ENCODE results near the gene DSC3. TPM values are rescaled to one million over a fixed set of nuclear protein-coding genes. Genes with fewer than 3 reads are reported as not detected.
"Not testable (repeated sequence)": the region's sequence is repeated elsewhere in the genome, so short reads cannot be mapped to it uniquely, and the experiment has no call there.

DSC3 gene
- total and polyA plus RNA-seq, 12 donors, result 0.08 to 4.7 (median 0.35) TPM

DNA sequence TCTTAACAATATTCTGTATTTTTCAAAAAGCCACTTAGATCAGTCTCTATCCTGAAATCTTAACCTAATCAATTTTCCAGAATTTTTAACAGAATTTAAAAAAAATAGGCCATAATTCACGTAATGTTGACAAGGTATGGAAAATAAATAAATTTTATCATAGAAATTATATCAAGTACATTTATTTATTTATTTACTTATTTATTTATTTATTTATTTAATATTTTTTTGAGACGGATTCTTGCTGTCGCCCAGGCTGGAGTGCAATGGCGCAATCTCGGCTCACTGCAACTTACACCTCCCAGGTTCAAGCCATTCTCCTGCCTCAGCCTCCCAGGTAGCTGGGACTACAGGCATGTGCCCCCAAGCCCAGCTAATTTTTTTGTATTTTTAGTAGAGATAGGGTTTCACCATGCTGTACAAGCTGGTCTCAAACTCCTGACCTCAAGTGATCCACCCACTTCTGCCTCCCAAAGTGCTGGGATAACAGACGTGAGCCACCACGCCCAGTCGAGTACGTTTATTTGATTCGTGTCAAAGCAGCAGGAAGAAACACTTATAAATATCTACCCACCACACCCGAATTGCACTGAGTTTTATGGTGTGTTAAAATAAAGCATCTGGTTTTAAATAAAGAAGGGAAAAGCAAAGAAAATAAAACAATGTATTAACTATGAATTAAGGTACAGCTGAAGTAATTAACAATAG is 60.1 kb downstream of the DSC3 start:
- TF ChIP-seq, protein P1, sequence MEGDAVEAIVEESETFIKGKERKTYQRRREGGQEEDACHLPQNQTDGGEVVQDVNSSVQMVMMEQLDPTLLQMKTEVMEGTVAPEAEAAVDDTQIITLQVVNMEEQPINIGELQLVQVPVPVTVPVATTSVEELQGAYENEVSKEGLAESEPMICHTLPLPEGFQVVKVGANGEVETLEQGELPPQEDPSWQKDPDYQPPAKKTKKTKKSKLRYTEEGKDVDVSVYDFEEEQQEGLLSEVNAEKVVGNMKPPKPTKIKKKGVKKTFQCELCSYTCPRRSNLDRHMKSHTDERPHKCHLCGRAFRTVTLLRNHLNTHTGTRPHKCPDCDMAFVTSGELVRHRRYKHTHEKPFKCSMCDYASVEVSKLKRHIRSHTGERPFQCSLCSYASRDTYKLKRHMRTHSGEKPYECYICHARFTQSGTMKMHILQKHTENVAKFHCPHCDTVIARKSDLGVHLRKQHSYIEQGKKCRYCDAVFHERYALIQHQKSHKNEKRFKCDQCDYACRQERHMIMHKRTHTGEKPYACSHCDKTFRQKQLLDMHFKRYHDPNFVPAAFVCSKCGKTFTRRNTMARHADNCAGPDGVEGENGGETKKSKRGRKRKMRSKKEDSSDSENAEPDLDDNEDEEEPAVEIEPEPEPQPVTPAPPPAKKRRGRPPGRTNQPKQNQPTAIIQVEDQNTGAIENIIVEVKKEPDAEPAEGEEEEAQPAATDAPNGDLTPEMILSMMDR (IDR thresholded peaks at IDR 0.05), result no peak
- TF ChIP-seq POLR2A (IDR thresholded peaks at IDR 0.05), result no peak
- Histone ChIP-seq H3K9me3 (replicated peaks in 1 of 3) (no peaks in the 10 kb centered on the region), H3K36me3 (replicated peaks in 1 of 2) (no peaks in the 10 kb centered on the region), H3K27ac (no peak overlapping the region), H3K4me3 (no peak overlapping the region), H3K4me1 (replicated peaks in 1 of 2) (no peaks in the 10 kb centered on the region), H3K27me3 (no peaks in the 10 kb centered on the region)
- DNase-seq, result no peak
- intact Hi-C loops (cut with DNase I), result no loop called here
- WGBS, 4 donors, result 81 to 87% (median 83%) methylated on average over 11 of the region's 11 CpGs

DNA sequence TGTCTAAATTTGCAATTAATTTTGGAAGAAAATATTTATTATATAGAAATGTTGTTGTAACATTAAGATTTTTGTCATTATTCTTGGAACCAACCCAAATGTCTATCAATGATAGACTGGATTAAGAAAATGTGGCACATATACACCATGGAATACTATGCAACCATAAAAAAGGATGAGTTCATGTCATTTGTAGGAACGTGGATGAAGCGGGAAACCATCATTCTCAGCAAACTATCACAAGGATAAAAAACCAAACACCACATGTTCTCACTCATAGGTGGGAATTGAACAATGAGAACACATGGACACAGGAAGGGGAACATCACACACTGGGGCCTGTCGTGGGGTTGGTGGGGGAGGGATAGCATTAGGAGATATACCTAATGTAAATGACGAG is 64.5 kb downstream of the DSC3 start:
- DNase-seq; H3K27me3 ChIP-seq; H3K36me3 ChIP-seq (replicated peaks in 1 of 2); H3K9me3 ChIP-seq (replicated peaks in 1 of 3); intact Hi-C loops (cut with DNase I); H3K4me1 ChIP-seq (replicated peaks in 1 of 2); H3K27ac ChIP-seq; H3K4me3 ChIP-seq: not testable (repeated sequence)
- 76 to 82% (median 79%) methylated on average over 4 of the region's 4 CpGs for WGBS, 4 donors

DNA sequence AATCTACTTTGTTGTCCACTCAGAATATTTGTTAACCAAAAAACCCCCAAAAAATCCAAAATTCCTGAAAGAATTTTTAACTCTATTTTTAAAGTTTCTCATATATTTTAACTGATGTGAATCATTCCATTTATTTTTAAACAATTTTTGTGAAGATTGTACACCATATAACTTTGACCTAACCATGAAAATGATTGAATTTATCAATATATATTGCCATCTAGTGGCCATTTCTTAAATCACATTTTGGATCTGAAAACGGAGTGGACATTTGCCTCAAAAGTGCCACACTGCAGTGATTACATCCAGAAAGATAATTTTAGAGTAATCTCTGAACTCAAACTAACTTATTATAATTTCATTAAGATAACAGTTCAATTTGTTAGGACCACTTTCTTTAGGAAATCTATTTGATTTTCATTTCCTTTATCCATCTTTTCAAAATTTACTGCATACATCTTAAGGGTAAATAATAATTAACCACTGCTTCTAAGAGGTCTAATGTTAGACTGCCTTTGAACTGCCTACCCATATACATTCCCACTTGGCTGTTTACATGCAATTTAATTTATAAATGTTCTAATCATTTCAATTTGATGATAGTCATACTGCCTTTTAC is 71.1 kb downstream of the DSC3 start:
- H3K4me1 ChIP-seq (replicated peaks in 1 of 2), result no peaks in the 10 kb centered on the region
- no peaks in the 10 kb centered on the region for H3K36me3 ChIP-seq (replicated peaks in 1 of 2)
- H3K27ac ChIP-seq, result no peak overlapping the region
- no peaks in the 10 kb centered on the region for H3K9me3 ChIP-seq (replicated peaks in 1 of 3)
- TF ChIP-seq POLR2A (IDR thresholded peaks at IDR 0.05), result no peak
- TF ChIP-seq, protein P1 (IDR thresholded peaks at IDR 0.05), result peak; percentile 30 to 69 (median 48)
- 0 to 4% (median 2%) methylated on average over 1 of the region's 1 CpG for WGBS, 4 donors
- no peak overlapping the region for H3K4me3 ChIP-seq
- H3K27me3 ChIP-seq, result peaks cover 4% of the 10 kb centered on the region
- intact Hi-C loops (cut with DNase I), result no loop called here
- DNase-seq, result no peak

DNA sequence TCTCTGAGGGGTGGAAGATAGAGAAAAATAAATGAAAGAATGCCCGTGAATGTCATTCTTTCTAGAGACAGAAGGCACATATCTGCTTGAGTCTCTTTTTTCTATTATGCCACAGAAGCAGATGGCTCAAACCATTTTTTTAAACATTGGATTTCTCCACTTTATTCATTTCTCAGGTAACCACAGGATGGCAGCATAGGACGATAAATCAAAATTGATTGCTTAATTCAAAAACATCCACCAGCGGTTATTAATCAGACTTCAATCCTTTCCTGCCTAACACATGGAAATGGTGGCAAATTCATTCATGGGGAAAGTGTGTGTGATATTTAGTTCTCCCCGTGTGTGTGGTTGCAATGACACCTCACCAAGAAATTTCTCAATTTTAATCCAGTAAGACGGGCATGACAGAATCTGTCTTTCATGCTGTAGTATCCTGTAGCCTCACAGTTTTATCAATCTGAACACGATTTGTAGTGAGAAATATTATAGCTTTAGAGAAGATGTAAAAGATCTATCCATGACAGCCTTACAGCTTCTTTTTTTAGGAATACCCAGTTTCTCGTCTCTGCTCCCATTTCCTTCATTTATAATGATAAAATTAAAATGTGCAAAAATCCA is 72.2 kb downstream of the DSC3 start:
- 33 to 40% (median 38%) methylated on average over 7 of the region's 7 CpGs for WGBS, 4 donors
- Histone ChIP-seq H3K27ac (no peak overlapping the region), H3K4me3 (no peak overlapping the region), H3K36me3 (replicated peaks in 1 of 2) (no peaks in the 10 kb centered on the region), H3K4me1 (replicated peaks in 1 of 2) (no peaks in the 10 kb centered on the region), H3K27me3 (peaks cover 4% of the 10 kb centered on the region), H3K9me3 (replicated peaks in 1 of 3) (no peaks in the 10 kb centered on the region)
- intact Hi-C loops (cut with DNase I), result no loop called here
- DNase-seq, result no peak
- TF ChIP-seq POLR2A (IDR thresholded peaks at IDR 0.05), result no peak
- TF ChIP-seq, protein P1 (IDR thresholded peaks at IDR 0.05), result peak in 2 of 6 experiments; percentile 5 to 17
